Memory B cell (primary cell): ENCODE data around the gene SPATA24.
A peak's percentile ranks its signal among the peaks of the same experiment; 100 is the strongest.
"Not testable (repeated sequence)": the region's sequence is repeated elsewhere in the genome, so short reads cannot be mapped to it uniquely, and the experiment has no call there.

Experiments used
- ATAC-seq: fragments of 150-1000 bp; cut with Tn5 transposase; 2 replicates; pipeline ENCODE4 v1.10.0; 2021; ENCODE audit warnings: low read depth, mild to moderate bottlenecking, moderate library complexity
- DNase-seq, 2 donors: peaks; one replicate each; pipeline ENCODE4 v3.0.0; 2022; ENCODE audit warnings: low spot score in 2 of 2
- H3K27ac Mint-ChIP-seq: one replicate; pipeline ENCODE4 v1.8.0; 2022; ENCODE audit warnings: mild to moderate bottlenecking, moderate library complexity, mixed read lengths
- H3K27me3 Mint-ChIP-seq: one replicate; pipeline ENCODE4 v1.8.0; 2022; ENCODE audit warnings: mixed read lengths
- H3K36me3 Mint-ChIP-seq: one replicate; pipeline ENCODE4 v1.8.0; 2022; ENCODE audit warnings: mild to moderate bottlenecking, mixed read lengths
- H3K4me1 Mint-ChIP-seq: one replicate; pipeline ENCODE4 v1.8.0; 2022; ENCODE audit warnings: mixed read lengths
- H3K4me3 Mint-ChIP-seq: one replicate; pipeline ENCODE4 v1.8.0; 2022; ENCODE audit warnings: mild to moderate bottlenecking, moderate library complexity, mixed read lengths
- H3K9me3 Mint-ChIP-seq: one replicate; pipeline ENCODE4 v1.8.0; 2022; ENCODE audit warnings: mixed read lengths

SPATA24 gene

GRCh38 chr5:139403787-139404483, at the start of gene SPATA24:
Gene SPATA24, minus strand, starts transcription at chr5:139404089. Its CDS starts 29 bp downstream, at chr5:139404060.
- ATAC-seq, result peak; percentile 80
- peak; percentile 93 to 94 for DNase-seq
- peak within 1 kb of the TSS; percentile 97 for H3K27ac Mint-ChIP-seq
- peaks cover 4% of the 10 kb centered on the region for H3K36me3 Mint-ChIP-seq
- no peaks in the 10 kb centered on the region for H3K9me3 Mint-ChIP-seq
- H3K4me3 Mint-ChIP-seq, result peak within 1 kb of the TSS; percentile 96
- peaks cover 33% of the 10 kb centered on the region for H3K4me1 Mint-ChIP-seq
- H3K27me3 Mint-ChIP-seq, result no peaks in the 10 kb centered on the region

- H3K4me1 Mint-ChIP-seq, result peaks cover 17% of the 10 kb centered on the region
- no peak overlapping the region for H3K4me3 Mint-ChIP-seq
- no peak for DNase-seq
- H3K27ac Mint-ChIP-seq, result no peak overlapping the region
- peaks cover 8% of the 10 kb centered on the region for H3K27me3 Mint-ChIP-seq
- no peak for ATAC-seq
- H3K9me3 Mint-ChIP-seq, result no peaks in the 10 kb centered on the region
- no peaks in the 10 kb centered on the region for H3K36me3 Mint-ChIP-seq
Observed at GRCh38 chr5:139451878-139452660, 48.2 kb upstream of the SPATA24 start.

- H3K27ac Mint-ChIP-seq, result no peak overlapping the region
- ATAC-seq, result no peak
- H3K27me3 Mint-ChIP-seq, result peaks cover 8% of the 10 kb centered on the region
- no peak for DNase-seq
- no peaks in the 10 kb centered on the region for H3K9me3 Mint-ChIP-seq
- H3K4me3 Mint-ChIP-seq, result no peak overlapping the region
- peaks cover 17% of the 10 kb centered on the region for H3K4me1 Mint-ChIP-seq
- no peaks in the 10 kb centered on the region for H3K36me3 Mint-ChIP-seq
Observed at GRCh38 chr5:139451176-139451575, 47.3 kb upstream of the SPATA24 start.

GRCh38 chr5:139446956-139447779, 43.3 kb upstream of the SPATA24 start:
- no peaks in the 10 kb centered on the region for H3K27me3 Mint-ChIP-seq
- H3K27ac Mint-ChIP-seq, result no peak overlapping the region
- peaks cover 7% of the 10 kb centered on the region for H3K4me1 Mint-ChIP-seq
- no peaks in the 10 kb centered on the region for H3K36me3 Mint-ChIP-seq
- DNase-seq (no peak), ATAC-seq (no peak)
- no peak overlapping the region for H3K4me3 Mint-ChIP-seq
- H3K9me3 Mint-ChIP-seq, result no peaks in the 10 kb centered on the region

- H3K36me3 Mint-ChIP-seq, result no peaks in the 10 kb centered on the region
- no peak for DNase-seq
- ATAC-seq, result no peak
- H3K4me1 Mint-ChIP-seq, result peaks cover 7% of the 10 kb centered on the region
- no peaks in the 10 kb centered on the region for H3K9me3 Mint-ChIP-seq
- H3K27me3 Mint-ChIP-seq, result no peaks in the 10 kb centered on the region
- no peak overlapping the region for H3K27ac Mint-ChIP-seq
- no peak overlapping the region for H3K4me3 Mint-ChIP-seq
Observed at GRCh38 chr5:139445325-139446170, 41.7 kb upstream of the SPATA24 start.

GRCh38 chr5:139443831-139444453, 40.1 kb upstream of the SPATA24 start:
- no peaks in the 10 kb centered on the region for H3K9me3 Mint-ChIP-seq
- no peak overlapping the region for H3K4me3 Mint-ChIP-seq
- H3K4me1 Mint-ChIP-seq, result peaks cover 11% of the 10 kb centered on the region
- no peak for ATAC-seq
- no peak for DNase-seq
- H3K27me3 Mint-ChIP-seq, result no peaks in the 10 kb centered on the region
- H3K27ac Mint-ChIP-seq, result no peak overlapping the region
- no peaks in the 10 kb centered on the region for H3K36me3 Mint-ChIP-seq

GRCh38 chr5:139440416-139440815, 36.5 kb upstream of the SPATA24 start:
- not testable (repeated sequence) for H3K4me3 Mint-ChIP-seq, H3K27ac Mint-ChIP-seq

GRCh38 chr5:139439013-139439903, 35.4 kb upstream of the SPATA24 start, which contains the start of gene DNAJC18:
Gene DNAJC18, minus strand, starts transcription at chr5:139439525. Its CDS starts 80 bp downstream, at chr5:139439445.
- peaks cover 18% of the 10 kb centered on the region for H3K4me1 Mint-ChIP-seq

More at GRCh38 chr5:139440416-139440815, 36.5 kb upstream of the SPATA24 start:
- H3K4me1 Mint-ChIP-seq, result peaks cover 18% of the 10 kb centered on the region
- not testable (repeated sequence) for ATAC-seq, H3K36me3 Mint-ChIP-seq, H3K27me3 Mint-ChIP-seq, DNase-seq, H3K9me3 Mint-ChIP-seq

GRCh38 chr5:139438707-139439012, 34.8 kb upstream of the SPATA24 start:
- Mint-ChIP-seq H3K36me3 (peaks cover 7% of the 10 kb centered on the region), H3K27me3 (no peaks in the 10 kb centered on the region), H3K4me1 (peaks cover 18% of the 10 kb centered on the region), H3K4me3 (peak overlapping the region; percentile 99), H3K9me3 (no peaks in the 10 kb centered on the region), H3K27ac (peak overlapping the region; percentile 99)
- no peak for ATAC-seq
- no peak for DNase-seq

More at GRCh38 chr5:139439013-139439903, 35.4 kb upstream of the SPATA24 start, which contains the start of gene DNAJC18:
- Mint-ChIP-seq H3K4me3 (peak within 1 kb of the TSS; percentile 99), H3K9me3 (no peaks in the 10 kb centered on the region), H3K27ac (peak within 1 kb of the TSS; percentile 99), H3K36me3 (peaks cover 7% of the 10 kb centered on the region), H3K27me3 (no peaks in the 10 kb centered on the region)
- DNase-seq (peak; percentile 81 to 87), ATAC-seq (peak; percentile 90)

GRCh38 chr5:139435676-139436075, 31.8 kb upstream of the SPATA24 start:
- H3K27me3 Mint-ChIP-seq, result no peaks in the 10 kb centered on the region
- DNase-seq (no peak), ATAC-seq (no peak)
- no peak overlapping the region for H3K27ac Mint-ChIP-seq
- H3K9me3 Mint-ChIP-seq, result no peaks in the 10 kb centered on the region
- peaks cover 7% of the 10 kb centered on the region for H3K36me3 Mint-ChIP-seq
- no peak overlapping the region for H3K4me3 Mint-ChIP-seq
- H3K4me1 Mint-ChIP-seq, result peaks cover 15% of the 10 kb centered on the region

- DNase-seq (no peak), ATAC-seq (no peak)
- H3K36me3 Mint-ChIP-seq, result peaks cover 4% of the 10 kb centered on the region
- H3K4me3 Mint-ChIP-seq, result no peak overlapping the region
- no peaks in the 10 kb centered on the region for H3K27me3 Mint-ChIP-seq
- H3K4me1 Mint-ChIP-seq, result no peaks in the 10 kb centered on the region
- H3K9me3 Mint-ChIP-seq, result no peaks in the 10 kb centered on the region
- H3K27ac Mint-ChIP-seq, result no peak overlapping the region
Observed at GRCh38 chr5:139431706-139432105, 27.8 kb upstream of the SPATA24 start.

GRCh38 chr5:139430015-139430414, 26.1 kb upstream of the SPATA24 start:
- Mint-ChIP-seq H3K9me3 (no peaks in the 10 kb centered on the region), H3K4me3 (no peak overlapping the region), H3K27ac (no peak overlapping the region), H3K4me1 (no peaks in the 10 kb centered on the region), H3K27me3 (no peaks in the 10 kb centered on the region), H3K36me3 (peaks cover 7% of the 10 kb centered on the region)
- no peak for DNase-seq
- ATAC-seq, result no peak
